IPS DF 6.9 (cell line): Measurements from ENCODE around the gene ANKS1B.
"Not testable (repeated sequence)": the region's sequence is repeated elsewhere in the genome, so short reads cannot be mapped to it uniquely, and the experiment has no call there.

Experiments used
- DNase-seq: peaks from one replicate; pipeline ENCODE4 v3.0.0-alpha.2; 2013; ENCODE audit warnings: low read depth, low spot score
- H3K27ac ChIP-seq: one replicate; pipeline ENCODE4 v1.5.1; 2013; ENCODE audit warnings: low read length, control low read depth
- H3K27me3 ChIP-seq: 2 replicates; pipeline ENCODE4 v1.6.1; 2013; ENCODE audit warnings: mild to moderate bottlenecking, low read length; ENCODE audit not compliant: control insufficient read depth, insufficient read depth
- H3K36me3 ChIP-seq: 2 replicates; pipeline ENCODE4 v1.6.1; 2013; ENCODE audit warnings: low read length; ENCODE audit not compliant: control insufficient read depth, insufficient read depth
- H3K4me1 ChIP-seq: 2 replicates; pipeline ENCODE4 v1.6.1; 2013; ENCODE audit warnings: low read length; ENCODE audit not compliant: control insufficient read depth, insufficient read depth
- H3K4me3 ChIP-seq: 2 replicates; pipeline ENCODE4 v1.5.1; 2013; ENCODE audit warnings: mild to moderate bottlenecking, low read length
- H3K9me3 ChIP-seq: 2 replicates; pipeline ENCODE4 v1.6.1; 2013; ENCODE audit warnings: low read length, inconsistent platforms; ENCODE audit not compliant: control insufficient read depth, insufficient read depth
- WGBS: extraction: QIAGEN DNeasy Blood & Tissue Kit; methylation state at CpG from one replicate; pipeline ENCODE4 v1.1.7; 2013; ENCODE audit warnings: mixed read lengths, missing lambda C conversion rate; ENCODE audit not compliant: insufficient read length, insufficient coverage; 5-methylcytosine and 5-hydroxymethylcytosine counted together

The ANKS1B gene

DNA sequence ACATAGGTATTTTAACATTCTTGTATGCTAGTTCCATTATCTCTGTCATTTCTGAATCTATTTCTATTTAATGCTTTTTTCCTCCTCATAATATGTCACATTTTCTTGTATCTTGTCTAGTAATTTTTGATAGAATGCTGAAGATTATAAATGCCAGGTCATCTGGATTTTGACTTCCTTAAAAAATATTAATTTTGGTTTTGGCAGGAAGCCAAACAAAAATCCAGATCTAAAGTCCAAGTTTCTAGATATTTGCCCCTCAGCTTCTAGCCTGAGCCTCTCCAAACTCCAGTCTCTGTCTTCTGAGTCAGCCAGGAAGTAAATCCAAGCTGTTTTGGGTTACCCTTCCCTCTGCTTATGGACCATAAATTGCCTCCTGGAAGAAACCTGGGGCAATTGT is 1004.2 kb downstream of the ANKS1B start:
- DNase-seq = no peak
- H3K36me3 ChIP-seq = no peaks in the 10 kb centered on the region
- no peaks in the 10 kb centered on the region for H3K9me3 ChIP-seq

DNA sequence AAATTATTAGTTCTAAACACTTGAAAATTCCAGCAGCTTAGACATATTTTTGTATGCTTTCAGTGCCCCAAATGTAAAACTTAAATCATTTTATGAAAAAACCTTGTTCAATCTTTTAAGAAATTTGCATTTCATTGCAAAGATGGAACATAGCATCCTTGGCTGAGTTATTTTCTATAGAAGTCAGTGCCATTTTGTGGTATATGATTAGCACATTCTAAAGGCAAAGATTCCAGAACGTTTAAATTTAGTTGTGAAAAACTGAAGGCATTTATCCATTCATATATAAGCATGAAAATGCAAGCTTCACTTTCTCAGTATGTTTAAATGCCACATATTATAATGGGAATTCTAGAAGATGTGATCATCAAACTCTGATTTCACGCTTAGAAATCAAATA is 1007.5 kb downstream of the ANKS1B start:
- no peaks in the 10 kb centered on the region for H3K36me3 ChIP-seq
- DNase-seq = no peak
- H3K9me3 ChIP-seq = no peaks in the 10 kb centered on the region
- H3K4me3 ChIP-seq = no peak overlapping the region
- H3K27me3 ChIP-seq = no peaks in the 10 kb centered on the region
- no peak overlapping the region for H3K27ac ChIP-seq
- H3K4me1 ChIP-seq = no peaks in the 10 kb centered on the region
- WGBS = no CpG with 5 or more reads among the region's 2 CpGs

More for the DNA sequence above, 1004.2 kb downstream of the ANKS1B start:
- Histone ChIP-seq H3K4me3 (no peak overlapping the region), H3K4me1 (no peaks in the 10 kb centered on the region), H3K27ac (no peak overlapping the region), H3K27me3 (no peaks in the 10 kb centered on the region)

- Histone ChIP-seq H3K9me3 (no peaks in the 10 kb centered on the region), H3K4me3 (no peak overlapping the region), H3K36me3 (no peaks in the 10 kb centered on the region), H3K27ac (no peak overlapping the region), H3K27me3 (no peaks in the 10 kb centered on the region), H3K4me1 (no peaks in the 10 kb centered on the region)
- no peak for DNase-seq
Measured at GRCh38 chr12:98974767-98975381, 1009.9 kb downstream of the ANKS1B start.

DNA sequence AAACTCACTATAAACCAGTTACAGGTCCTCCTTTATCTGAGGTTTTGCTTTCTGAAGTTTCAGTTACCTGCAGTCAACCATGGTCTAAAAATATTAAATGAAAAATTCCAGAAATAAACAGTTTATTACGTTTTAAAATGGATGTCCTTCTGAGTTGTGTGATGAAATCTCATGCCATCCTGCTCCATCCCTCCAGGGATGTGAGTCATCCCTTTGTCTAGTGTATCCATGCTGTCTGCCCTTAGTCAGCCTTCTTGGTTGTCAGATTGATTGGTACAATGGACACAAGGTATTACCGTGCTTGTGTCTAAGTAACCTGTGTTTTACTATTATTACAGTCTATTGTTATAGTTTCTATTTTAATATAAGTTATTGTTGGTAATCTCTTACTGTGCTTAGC is 1011.3 kb downstream of the ANKS1B start:
- WGBS = no CpG with 5 or more reads among the region's 2 CpGs
- no peak for DNase-seq
- Histone ChIP-seq H3K4me1 (no peaks in the 10 kb centered on the region), H3K36me3 (no peaks in the 10 kb centered on the region), H3K27ac (no peak overlapping the region), H3K27me3 (no peaks in the 10 kb centered on the region), H3K4me3 (no peak overlapping the region), H3K9me3 (no peaks in the 10 kb centered on the region)

DNA sequence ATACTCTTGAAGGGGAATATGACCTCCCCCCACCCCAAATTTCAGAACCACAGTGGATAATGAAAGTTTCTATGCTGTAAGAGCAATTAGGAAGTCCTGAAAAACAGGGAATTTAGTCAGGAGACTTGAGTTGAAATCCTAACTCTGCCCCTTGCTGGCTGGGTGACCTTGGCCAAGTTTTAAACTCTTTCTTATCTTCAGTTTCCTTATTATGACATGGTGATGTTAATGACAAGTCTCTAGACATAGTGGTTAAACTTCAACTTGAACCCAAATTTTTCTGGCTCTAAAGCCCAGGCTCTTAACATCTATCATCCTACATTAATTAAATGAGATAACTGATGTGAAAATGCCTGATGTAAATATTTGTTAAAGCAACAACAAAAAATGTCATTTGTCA is 1013.8 kb downstream of the ANKS1B start:
- H3K27me3 ChIP-seq = no peaks in the 10 kb centered on the region
- H3K4me1 ChIP-seq = no peaks in the 10 kb centered on the region
- DNase-seq = no peak
- no peak overlapping the region for H3K4me3 ChIP-seq
- H3K9me3 ChIP-seq = no peaks in the 10 kb centered on the region
- H3K27ac ChIP-seq = no peak overlapping the region
- no peaks in the 10 kb centered on the region for H3K36me3 ChIP-seq

DNA sequence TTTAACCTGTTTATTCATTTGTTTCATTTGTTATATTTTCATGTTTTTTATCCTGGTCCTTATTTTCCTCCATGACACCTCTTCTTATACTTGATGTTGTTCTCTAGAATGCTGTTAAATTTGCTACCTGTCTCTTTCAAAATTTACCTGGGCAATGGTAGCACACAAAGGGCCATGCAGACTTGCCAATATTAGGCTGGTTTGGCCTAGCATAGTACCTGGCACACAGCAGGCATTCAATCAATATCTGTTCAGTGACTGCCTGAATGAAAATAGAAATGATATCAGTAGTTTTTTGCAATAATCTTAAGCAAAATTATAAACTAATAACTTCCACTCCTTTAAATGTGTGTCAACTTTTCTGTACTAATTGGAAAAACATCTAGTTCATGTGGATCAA is 1014.5 kb downstream of the ANKS1B start:
- Histone ChIP-seq H3K27ac (no peak overlapping the region), H3K4me1 (no peaks in the 10 kb centered on the region), H3K9me3 (no peaks in the 10 kb centered on the region), H3K36me3 (no peaks in the 10 kb centered on the region), H3K27me3 (no peaks in the 10 kb centered on the region), H3K4me3 (no peak overlapping the region)
- no peak for DNase-seq

- DNase-seq = no peak
- Histone ChIP-seq H3K9me3 (no peaks in the 10 kb centered on the region), H3K4me3 (no peak overlapping the region), H3K36me3 (no peaks in the 10 kb centered on the region), H3K27ac (no peak overlapping the region), H3K27me3 (no peaks in the 10 kb centered on the region), H3K4me1 (no peaks in the 10 kb centered on the region)
- WGBS = no CpG with 5 or more reads among the region's 2 CpGs
Measured at GRCh38 chr12:98968896-98969295, 1015.8 kb downstream of the ANKS1B start.

- not testable (repeated sequence) for DNase-seq, H3K27ac ChIP-seq, H3K4me1 ChIP-seq, H3K36me3 ChIP-seq, H3K4me3 ChIP-seq, H3K27me3 ChIP-seq, H3K9me3 ChIP-seq
- WGBS = no CpG with 5 or more reads among the region's 5 CpGs
Measured at GRCh38 chr12:98957135-98957534, 1027.6 kb downstream of the ANKS1B start.

- H3K9me3 ChIP-seq = no peaks in the 10 kb centered on the region
- H3K4me3 ChIP-seq = no peak overlapping the region
- DNase-seq = peak; percentile 48
- no peaks in the 10 kb centered on the region for H3K27me3 ChIP-seq
- H3K36me3 ChIP-seq = no peaks in the 10 kb centered on the region
- H3K4me1 ChIP-seq = no peaks in the 10 kb centered on the region
- no CpG with 5 or more reads among the region's 4 CpGs for WGBS
- no peak overlapping the region for H3K27ac ChIP-seq
Measured at GRCh38 chr12:98955284-98955683, 1029.5 kb downstream of the ANKS1B start.

- no peak for DNase-seq
Measured at GRCh38 chr12:98954506-98954905, 1030.2 kb downstream of the ANKS1B start.

GRCh38 chr12:98951406-98951805 is 1033.3 kb downstream of the ANKS1B start:
- Histone ChIP-seq H3K27ac (no peak overlapping the region), H3K4me3 (no peak overlapping the region), H3K9me3 (no peaks in the 10 kb centered on the region), H3K27me3 (no peaks in the 10 kb centered on the region), H3K4me1 (0 out of 2 replicates have a peak, but pooled peaks cover 1% of the 10 kb centered on the region), H3K36me3 (no peaks in the 10 kb centered on the region)
- 100% methylated on average over 1 of the region's 7 CpGs for WGBS
- no peak for DNase-seq

More at GRCh38 chr12:98954506-98954905, 1030.2 kb downstream of the ANKS1B start:
- Histone ChIP-seq H3K4me3 (no peak overlapping the region), H3K27ac (no peak overlapping the region), H3K36me3 (no peaks in the 10 kb centered on the region), H3K9me3 (no peaks in the 10 kb centered on the region), H3K27me3 (no peaks in the 10 kb centered on the region), H3K4me1 (no peaks in the 10 kb centered on the region)
- WGBS = no CpG with 5 or more reads among the region's 1 CpG
